Measurements from ENCODE around the gene NDUFAF8.

GRCh38 chr17:81245665-81246342 is 6.7 kb downstream of the NDUFAF8 start:
- TF ChIP-seq CTCF (IDR thresholded peaks at IDR 0.05) (no peak), POLR2A (IDR thresholded peaks at IDR 0.05) (no peak)

All from esophagus squamous epithelium (tissue), 4 donors.